Measurements from ENCODE around the gene GATA6.
"Not testable (repeated sequence)": the region's sequence is repeated elsewhere in the genome, so short reads cannot be mapped to it uniquely, and the experiment has no call there.

The GATA6 gene

GRCh38 chr18:22203536-22204213 lies 34.3 kb downstream of the GATA6 start:
- DNase-seq (ENCODE audit: low read depth in 2 of 3, low spot score in 2 of 3), result no peak

- DNase-seq (ENCODE audit: low read depth in 2 of 3, low spot score in 2 of 3), result no peak
Measured at GRCh38 chr18:22204214-22204536, 34.8 kb downstream of the GATA6 start.

GRCh38 chr18:22204996-22205395 lies 35.6 kb downstream of the GATA6 start:
- DNase-seq (ENCODE audit: low read depth in 2 of 3, low spot score in 2 of 3), result no peak

GRCh38 chr18:22207021-22207758 lies 37.8 kb downstream of the GATA6 start:
- no peak for DNase-seq (ENCODE audit: low read depth in 2 of 3, low spot score in 2 of 3)

GRCh38 chr18:22210311-22210754 lies 40.9 kb downstream of the GATA6 start:
- DNase-seq (ENCODE audit: low read depth in 2 of 3, low spot score in 2 of 3), result no peak

- DNase-seq (ENCODE audit: low read depth in 2 of 3, low spot score in 2 of 3), result no peak
Measured at GRCh38 chr18:22211657-22212056, 42.3 kb downstream of the GATA6 start.

GRCh38 chr18:22213333-22213973 lies 44.1 kb downstream of the GATA6 start:
- no peak for DNase-seq (ENCODE audit: low read depth in 2 of 3, low spot score in 2 of 3)

- no peak for DNase-seq (ENCODE audit: low read depth in 2 of 3, low spot score in 2 of 3)
Measured at GRCh38 chr18:22214731-22215528, 45.5 kb downstream of the GATA6 start.

- DNase-seq (ENCODE audit: low read depth in 2 of 3, low spot score in 2 of 3), result no peak
Measured at GRCh38 chr18:22218835-22219234, 49.4 kb downstream of the GATA6 start.

GRCh38 chr18:22219568-22220355 lies 50.4 kb downstream of the GATA6 start:
- DNase-seq (ENCODE audit: low read depth in 2 of 3, low spot score in 2 of 3), result no peak

GRCh38 chr18:22220585-22220984 lies 51.2 kb downstream of the GATA6 start:
- DNase-seq (ENCODE audit: low read depth in 2 of 3, low spot score in 2 of 3), result not testable (repeated sequence)

GRCh38 chr18:22221350-22221749 lies 52.0 kb downstream of the GATA6 start:
- DNase-seq (ENCODE audit: low read depth in 2 of 3, low spot score in 2 of 3), result no peak

- DNase-seq (ENCODE audit: low read depth in 2 of 3, low spot score in 2 of 3), result peak in 1 of 3 experiments; percentile 4
Measured at GRCh38 chr18:22223254-22223964, 54.0 kb downstream of the GATA6 start.

GRCh38 chr18:22223965-22224322 lies 54.6 kb downstream of the GATA6 start:
- no peak for DNase-seq (ENCODE audit: low read depth in 2 of 3, low spot score in 2 of 3)

- no peak for DNase-seq (ENCODE audit: low read depth in 2 of 3, low spot score in 2 of 3)
Measured at GRCh38 chr18:22224339-22224738, 55.0 kb downstream of the GATA6 start.

- DNase-seq (ENCODE audit: low read depth in 2 of 3, low spot score in 2 of 3), result no peak
Measured at GRCh38 chr18:22226801-22227200, 57.4 kb downstream of the GATA6 start.

- DNase-seq (ENCODE audit: low read depth in 2 of 3, low spot score in 2 of 3), result no peak
Measured at GRCh38 chr18:22228976-22229375, 59.6 kb downstream of the GATA6 start.

- no peak for DNase-seq (ENCODE audit: low read depth in 2 of 3, low spot score in 2 of 3)
Measured at GRCh38 chr18:22229456-22230124, 60.2 kb downstream of the GATA6 start.

GRCh38 chr18:22230471-22230945 lies 61.1 kb downstream of the GATA6 start:
- DNase-seq (ENCODE audit: low read depth in 2 of 3, low spot score in 2 of 3), result no peak
